Endothelial cell of umbilical vein (primary cell): Measurements from ENCODE around the gene RASL11A.

Source experiments
- CTCF ChIP-seq, 2 donors: IDR thresholded peaks; 1 replicate in 1 of 2; 2 replicates in 1 of 2; pipeline ENCODE4 v1.5.1; 2011; ENCODE audit warnings: low read length in 2 of 2, mild to moderate bottlenecking in 2 of 2, moderate library complexity in 2 of 2, control low read depth in 1 of 2, inconsistent platforms in 1 of 2, low read depth in 1 of 2; ENCODE audit not compliant: insufficient read depth in 1 of 2; ENCODE audit errors: extremely low read depth in 1 of 2
- EZH2 ChIP-seq: IDR thresholded peaks from 2 replicates; pipeline ENCODE4 v1.6.1; 2012; ENCODE audit warnings: borderline replicate concordance, low read depth, mild to moderate bottlenecking, moderate library complexity, low read length, inconsistent platforms; ENCODE audit not compliant: severe bottlenecking
- MAX ChIP-seq: IDR thresholded peaks from 2 replicates; pipeline ENCODE4 v1.6.1; 2011; ENCODE audit not compliant: insufficient read depth, insufficient read length
- POLR2A ChIP-seq: IDR thresholded peaks from 2 replicates; pipeline ENCODE4 v1.6.1; 2012; ENCODE audit warnings: low read depth, mild to moderate bottlenecking, control low read depth, low read length

- TF ChIP-seq POLR2A = no peak
- TF ChIP-seq CTCF (IDR thresholded peaks at IDR 0.05; ENCODE audit: extremely low read depth in 1 of 2, insufficient read depth in 1 of 2, low read depth in 1 of 2, low read length in 2 of 2) = no peak
- TF ChIP-seq EZH2 = no peak
- TF ChIP-seq MAX = no peak
Observed at GRCh38 chr13:27321468-27322431, 51.1 kb downstream of the RASL11A start.
